Measurements from ENCODE around the gene TAF6.
A peak's percentile ranks its signal among the peaks of the same experiment; 100 is the strongest.

The TAF6 gene

GRCh38 chr7:100157334-100158228, 38.4 kb upstream of the TAF6 start (continued):
- no peak for TF ChIP-seq PRDM2 (tag by site-specific recombination; IDR thresholded peaks at IDR 0.05; ENCODE audit: borderline replicate concordance)
- TF ChIP-seq GLIS1 (tag by site-specific recombination; IDR thresholded peaks at IDR 0.05), result peak; percentile 67
- no peak for TF ChIP-seq ZNF518A (tag by site-specific recombination; conservative IDR thresholded peaks at IDR 0.05; ENCODE audit: low read depth)
- TF ChIP-seq ZNF513 (tag by site-specific recombination; IDR thresholded peaks at IDR 0.05), result no peak
- TF ChIP-seq PBX3 (CRISPR knock-in tag; IDR thresholded peaks at IDR 0.05), result no peak
- TF ChIP-seq ZIC2 (tag by site-specific recombination; IDR thresholded peaks at IDR 0.05), result peak; percentile 66
- TF ChIP-seq SP2 (tag by site-specific recombination; IDR thresholded peaks at IDR 0.05), result peak; percentile 57
- TF ChIP-seq ATF2 (tag by site-specific recombination; IDR thresholded peaks at IDR 0.05; ENCODE audit: low read depth), result peak; percentile 48

GRCh38 chr7:100157069-100157333, 37.8 kb upstream of the TAF6 start:
- no peak overlapping the region for H3K4me3 ChIP-seq (ENCODE audit: low read depth, low read length)
- POLR2A ChIA-PET, result interaction anchor here (0.6 to 4.3 kb wide), 9 partner anchors 8 to 1072 kb away, joined by 3 to 38 read pairs (median 3); partner anchors contain the start of genes GPC2, LAMTOR4, MBLAC1 and MEPCE
- TF ChIP-seq REST (tag by site-specific recombination; IDR thresholded peaks at IDR 0.05), result peak; percentile 74
- 0 out of 2 replicates have a peak, but pooled peaks have one; percentile 28 for TF ChIP-seq GLIS2 (tag by site-specific recombination; IDR thresholded peaks at IDR 0.05)
- no peak for TF ChIP-seq ZNF747 (tag by site-specific recombination; IDR thresholded peaks at IDR 0.05)

More at GRCh38 chr7:100157069-100157333, 37.8 kb upstream of the TAF6 start:
- Histone ChIP-seq H3K36me3 (ENCODE audit: control insufficient read depth in 2 of 2, insufficient read depth in 1 of 2, low read length in 2 of 2) (peaks cover 4 to 48% of the 10 kb centered on the region in 2 experiments; a peak in 2 of 3 replicates), H3K27ac (ENCODE audit: extremely low read depth, low read depth, low read length) (no peak overlapping the region), H3K9me3 (ENCODE audit: control insufficient read depth, insufficient read depth, low read depth, low read length) (no peaks in the 10 kb centered on the region), H3K4me1 (ENCODE audit: control insufficient read depth, insufficient read depth, low read length) (no peaks in the 10 kb centered on the region)
- CTCF ChIA-PET, result interaction anchor here (0.5 to 1.8 kb wide), 5 partner anchors 24 to 568 kb away, joined by 3 to 5 read pairs (median 3); no protein-coding TSS in a partner anchor

Data from HEK293 (cell line).